ENCODE data around the gene JUP. TPM values are rescaled to one million over a fixed set of nuclear protein-coding genes. Genes with fewer than 3 reads are reported as not detected.

JUP gene
- total RNA-seq, 2 donors from 2014 or later = 317 to 353 TPM

DNA sequence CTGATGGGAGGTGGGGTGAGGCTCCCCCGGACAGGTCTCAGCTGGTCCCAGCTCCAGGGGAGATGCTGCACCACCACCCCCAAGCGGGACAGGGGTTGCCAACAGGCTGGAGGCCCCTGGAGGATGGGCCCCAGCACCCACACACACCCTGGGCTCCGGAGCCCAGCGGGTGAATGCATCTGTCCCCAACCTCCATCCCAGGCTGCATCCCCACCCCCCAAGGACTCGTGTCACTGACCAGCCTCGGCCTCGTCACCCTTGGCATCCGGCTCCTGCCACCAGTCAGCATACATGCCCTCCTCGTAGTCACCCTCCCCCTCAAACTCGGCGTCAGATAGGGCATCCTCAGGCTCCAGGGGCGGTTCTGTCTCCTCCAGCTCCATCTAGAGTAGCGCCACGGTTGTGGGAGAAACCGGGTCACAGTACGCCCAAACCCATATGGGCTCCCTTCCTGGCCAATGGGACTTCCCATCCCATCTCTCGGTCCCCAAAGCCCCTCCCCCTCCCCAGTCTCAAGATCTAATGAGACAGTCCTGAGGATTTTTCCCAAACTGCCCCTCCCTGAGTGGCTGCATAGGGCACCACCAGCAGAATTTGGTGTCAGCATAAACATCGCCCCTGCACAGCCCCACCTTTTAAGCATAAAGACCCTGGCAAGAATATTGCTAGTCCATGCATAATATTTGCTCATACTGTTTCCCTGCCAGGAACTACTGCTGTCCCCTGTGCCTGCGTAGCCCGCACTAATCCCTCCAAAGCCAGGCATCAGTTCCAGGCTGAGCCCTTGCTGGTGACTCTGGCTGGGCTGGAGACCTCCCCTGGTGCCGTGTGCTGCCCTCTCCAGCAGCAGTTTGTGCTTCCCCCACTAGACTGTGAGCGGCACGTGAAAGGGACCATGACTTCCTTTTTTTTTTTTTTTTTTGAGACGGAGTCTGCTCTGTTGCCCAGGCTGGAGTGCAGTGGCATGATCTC, 16.8 kb upstream of the JUP start:
- H3K27me3 ChIP-seq = no peaks in the 10 kb centered on the region
- TF ChIP-seq, protein P1, sequence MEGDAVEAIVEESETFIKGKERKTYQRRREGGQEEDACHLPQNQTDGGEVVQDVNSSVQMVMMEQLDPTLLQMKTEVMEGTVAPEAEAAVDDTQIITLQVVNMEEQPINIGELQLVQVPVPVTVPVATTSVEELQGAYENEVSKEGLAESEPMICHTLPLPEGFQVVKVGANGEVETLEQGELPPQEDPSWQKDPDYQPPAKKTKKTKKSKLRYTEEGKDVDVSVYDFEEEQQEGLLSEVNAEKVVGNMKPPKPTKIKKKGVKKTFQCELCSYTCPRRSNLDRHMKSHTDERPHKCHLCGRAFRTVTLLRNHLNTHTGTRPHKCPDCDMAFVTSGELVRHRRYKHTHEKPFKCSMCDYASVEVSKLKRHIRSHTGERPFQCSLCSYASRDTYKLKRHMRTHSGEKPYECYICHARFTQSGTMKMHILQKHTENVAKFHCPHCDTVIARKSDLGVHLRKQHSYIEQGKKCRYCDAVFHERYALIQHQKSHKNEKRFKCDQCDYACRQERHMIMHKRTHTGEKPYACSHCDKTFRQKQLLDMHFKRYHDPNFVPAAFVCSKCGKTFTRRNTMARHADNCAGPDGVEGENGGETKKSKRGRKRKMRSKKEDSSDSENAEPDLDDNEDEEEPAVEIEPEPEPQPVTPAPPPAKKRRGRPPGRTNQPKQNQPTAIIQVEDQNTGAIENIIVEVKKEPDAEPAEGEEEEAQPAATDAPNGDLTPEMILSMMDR (IDR thresholded peaks at IDR 0.05) = no peak
- no peak overlapping the region for H3K9ac ChIP-seq (ENCODE audit: low read depth in 2 of 2, low read length in 2 of 2)
- no peaks in the 10 kb centered on the region for H3K36me3 ChIP-seq
- H3K27ac ChIP-seq = no peak overlapping the region
- H3K4me3 ChIP-seq = no peak overlapping the region
- H3K9me3 ChIP-seq = no peaks in the 10 kb centered on the region
- intact Hi-C loops (cut with DNase I) = no loop called here
- peaks cover 4% of the 10 kb centered on the region for H3K4me1 ChIP-seq
- DNase-seq = peak; percentile 20

DNA sequence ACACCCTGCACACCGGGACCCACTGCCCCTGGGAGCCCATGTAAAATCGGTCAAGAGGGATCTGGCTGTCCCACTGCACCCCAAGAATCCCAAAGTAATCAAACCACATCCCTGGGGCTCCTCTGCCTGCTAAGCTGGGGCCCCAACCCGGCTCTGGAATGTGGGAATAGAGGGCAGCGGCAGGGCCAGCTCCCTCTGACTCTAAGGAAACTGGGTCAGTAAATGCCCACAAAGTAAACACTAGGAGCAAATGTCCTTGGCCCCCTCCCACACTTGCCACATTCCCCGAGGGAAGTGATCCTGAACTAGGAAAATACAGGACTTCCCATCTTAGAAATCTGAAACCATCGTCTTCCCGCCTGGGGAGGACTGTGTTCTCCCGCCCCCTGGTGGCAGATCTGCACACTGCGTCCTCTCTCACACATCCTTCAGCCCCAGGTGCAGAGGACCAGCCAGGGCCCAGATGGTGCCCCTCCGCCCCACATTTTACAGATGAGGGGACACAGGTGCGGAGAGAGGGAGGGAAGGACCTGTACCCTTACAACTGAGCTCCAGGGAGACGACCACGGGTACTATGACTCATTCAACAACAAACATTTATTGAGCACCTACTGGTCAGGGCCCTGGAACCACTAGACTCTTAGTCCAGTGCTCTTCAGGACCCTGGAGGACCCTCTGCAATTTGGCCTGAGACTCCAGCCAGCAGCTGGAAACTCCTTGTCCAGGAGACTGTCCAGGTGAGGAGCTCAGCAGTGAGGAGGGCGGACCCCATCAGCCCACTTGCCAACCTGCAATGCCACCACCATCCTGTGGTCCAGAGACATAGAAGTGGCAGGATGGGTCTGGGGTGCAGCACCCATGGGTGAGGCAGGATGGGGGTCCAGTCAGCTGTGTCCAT, 15.1 kb upstream of the JUP start:
- Histone ChIP-seq H3K4me3 (no peak overlapping the region), H3K27ac (peak overlapping the region; percentile 63), H3K27me3 (no peaks in the 10 kb centered on the region), H3K9me3 (no peaks in the 10 kb centered on the region), H3K36me3 (no peaks in the 10 kb centered on the region), H3K4me1 (peaks cover 4% of the 10 kb centered on the region), H3K9ac (ENCODE audit: low read depth in 2 of 2, low read length in 2 of 2) (peak overlapping the region; percentile 0 to 41)
- intact Hi-C loops (cut with DNase I) = loop anchor here (2.0 kb wide), 1 partner anchor 65 kb away; no protein-coding TSS in a partner anchor
- TF ChIP-seq, protein P1 (IDR thresholded peaks at IDR 0.05) = peak; percentile 96
- DNase-seq = peak; percentile 90

DNA sequence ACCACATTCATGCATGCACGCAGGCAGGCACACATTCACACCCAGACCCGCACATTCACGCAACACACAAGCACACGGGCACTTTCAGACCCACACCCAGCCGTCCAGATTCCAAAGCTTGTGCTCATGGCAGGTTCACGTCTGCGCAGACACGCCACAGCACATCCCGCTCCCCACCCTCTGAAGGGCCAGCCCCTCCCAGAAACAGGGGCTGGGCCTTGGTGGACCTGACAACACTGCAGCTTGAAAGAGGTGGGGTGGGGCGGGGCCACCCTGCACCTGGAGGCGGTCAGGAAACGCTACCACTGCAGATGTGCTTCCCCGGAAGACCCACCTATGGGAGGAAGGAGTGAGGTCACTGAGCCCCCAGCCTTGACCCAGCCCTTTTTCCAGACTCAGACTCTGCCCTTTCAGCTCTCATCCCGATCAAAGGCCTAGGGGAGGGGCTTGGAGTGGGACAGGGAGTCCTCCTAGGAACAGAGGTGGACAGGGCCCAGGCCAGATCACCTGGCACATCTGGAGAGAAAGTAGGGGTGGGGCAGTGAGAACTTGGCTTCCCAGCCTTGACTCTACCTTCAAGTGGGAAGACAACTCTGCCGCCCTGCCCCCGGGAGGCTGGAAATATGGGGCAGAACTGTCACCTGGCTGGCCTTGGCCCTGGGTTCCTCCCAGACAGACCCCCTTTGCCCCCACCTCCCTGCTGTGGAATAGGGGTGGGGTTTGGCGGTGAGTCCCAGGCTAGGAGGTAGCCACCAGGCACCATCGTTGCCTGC, 14.3 kb upstream of the JUP start:
- Histone ChIP-seq H3K4me1 (peaks cover 4% of the 10 kb centered on the region), H3K36me3 (no peaks in the 10 kb centered on the region), H3K9ac (ENCODE audit: low read depth in 2 of 2, low read length in 2 of 2) (peak overlapping the region; percentile 0 to 41), H3K4me3 (no peak overlapping the region), H3K9me3 (no peaks in the 10 kb centered on the region), H3K27ac (peak overlapping the region; percentile 63), H3K27me3 (no peaks in the 10 kb centered on the region)
- peak; percentile 92 for DNase-seq
- intact Hi-C loops (cut with DNase I) = loop anchor here (2.0 kb wide), 1 partner anchor 64 kb away; no protein-coding TSS in a partner anchor
- TF ChIP-seq, protein P1 (IDR thresholded peaks at IDR 0.05) = no peak

DNA sequence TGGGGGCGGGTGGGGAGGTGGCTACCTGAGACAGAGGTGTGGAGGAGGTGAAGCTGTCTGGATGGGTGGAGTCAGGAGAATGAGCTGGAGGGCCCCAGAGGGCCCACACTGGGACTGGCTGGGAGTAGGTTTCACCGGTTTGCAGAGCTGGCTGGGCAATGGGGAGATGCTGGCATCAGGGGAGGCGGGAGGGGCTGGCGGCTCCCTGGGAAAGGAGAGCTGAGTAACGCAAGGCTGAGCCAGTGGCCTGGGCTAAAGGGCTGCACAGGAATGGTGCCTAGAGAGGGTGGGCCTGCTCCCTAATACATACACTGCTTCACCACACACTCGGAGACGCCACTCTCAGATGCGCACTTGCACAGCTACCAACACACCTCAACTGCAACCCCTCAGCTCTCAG, 12.9 kb upstream of the JUP start:
- peaks cover 4% of the 10 kb centered on the region for H3K4me1 ChIP-seq
- H3K4me3 ChIP-seq = no peak overlapping the region
- no peaks in the 10 kb centered on the region for H3K27me3 ChIP-seq
- H3K27ac ChIP-seq = no peak overlapping the region
- no peak overlapping the region for H3K9ac ChIP-seq (ENCODE audit: low read depth in 2 of 2, low read length in 2 of 2)
- TF ChIP-seq, protein P1 (IDR thresholded peaks at IDR 0.05) = no peak
- intact Hi-C loops (cut with DNase I) = no loop called here
- no peaks in the 10 kb centered on the region for H3K9me3 ChIP-seq
- H3K36me3 ChIP-seq = no peaks in the 10 kb centered on the region
- no peak for DNase-seq

DNA sequence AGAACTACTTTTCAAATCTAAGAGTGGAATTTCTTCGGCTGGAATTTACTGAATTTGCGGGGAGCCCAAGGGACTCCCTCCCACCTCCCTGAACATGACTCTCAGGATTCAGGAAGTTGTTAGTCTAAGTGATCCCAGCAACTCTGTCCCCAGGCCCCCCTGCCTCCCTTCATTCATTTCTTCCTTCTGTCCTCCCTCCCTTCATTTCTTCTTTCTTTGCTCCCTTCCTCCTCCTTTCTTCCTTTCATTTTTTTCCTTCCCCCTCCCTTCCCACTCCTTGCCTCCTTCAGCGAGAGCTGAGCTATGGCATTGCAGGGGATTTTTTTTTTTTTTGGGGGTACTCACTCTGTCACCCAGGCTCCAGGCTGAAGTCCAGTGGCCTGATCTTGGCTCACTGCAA, 10.9 kb upstream of the JUP start:
- Histone ChIP-seq H3K27ac (no peak overlapping the region), H3K9ac (ENCODE audit: low read depth in 2 of 2, low read length in 2 of 2) (no peak overlapping the region)

More for the DNA sequence above, 10.9 kb upstream of the JUP start:
- Histone ChIP-seq H3K4me3 (no peak overlapping the region), H3K36me3 (no peaks in the 10 kb centered on the region), H3K9me3 (no peaks in the 10 kb centered on the region), H3K4me1 (peaks cover 13% of the 10 kb centered on the region), H3K27me3 (no peaks in the 10 kb centered on the region)
- intact Hi-C loops (cut with DNase I) = no loop called here
- no peak for DNase-seq
- TF ChIP-seq, protein P1 (IDR thresholded peaks at IDR 0.05) = no peak

Data from colonic mucosa (tissue), 4 donors.